Peyer's patch (tissue), 4 donors: ENCODE measurements around the gene EEF2K.

Experiments used
- POLR2A ChIP-seq, 2 donors: fragments of 450-650 bp; IDR thresholded peaks; one replicate each; pipeline ENCODE4 v1.5.1; 2017; ENCODE audit warnings: antibody characterized with exemption in 2 of 2, mild to moderate bottlenecking in 2 of 2, moderate library complexity in 2 of 2
- TF ChIP-seq, protein P1 (sequence below), 6 experiments: fragments of 450-650 bp in 4 of 6; fragments of 200-600 bp in 2 of 6; sonication (generic) in 1 of 6; IDR thresholded peaks; one replicate each; pipeline ENCODE4 v1.5.1; 2017 to 2019; ENCODE audit warnings: antibody characterized with exemption in 6 of 6, mild to moderate bottlenecking in 3 of 6, moderate library complexity in 1 of 6

DNA sequence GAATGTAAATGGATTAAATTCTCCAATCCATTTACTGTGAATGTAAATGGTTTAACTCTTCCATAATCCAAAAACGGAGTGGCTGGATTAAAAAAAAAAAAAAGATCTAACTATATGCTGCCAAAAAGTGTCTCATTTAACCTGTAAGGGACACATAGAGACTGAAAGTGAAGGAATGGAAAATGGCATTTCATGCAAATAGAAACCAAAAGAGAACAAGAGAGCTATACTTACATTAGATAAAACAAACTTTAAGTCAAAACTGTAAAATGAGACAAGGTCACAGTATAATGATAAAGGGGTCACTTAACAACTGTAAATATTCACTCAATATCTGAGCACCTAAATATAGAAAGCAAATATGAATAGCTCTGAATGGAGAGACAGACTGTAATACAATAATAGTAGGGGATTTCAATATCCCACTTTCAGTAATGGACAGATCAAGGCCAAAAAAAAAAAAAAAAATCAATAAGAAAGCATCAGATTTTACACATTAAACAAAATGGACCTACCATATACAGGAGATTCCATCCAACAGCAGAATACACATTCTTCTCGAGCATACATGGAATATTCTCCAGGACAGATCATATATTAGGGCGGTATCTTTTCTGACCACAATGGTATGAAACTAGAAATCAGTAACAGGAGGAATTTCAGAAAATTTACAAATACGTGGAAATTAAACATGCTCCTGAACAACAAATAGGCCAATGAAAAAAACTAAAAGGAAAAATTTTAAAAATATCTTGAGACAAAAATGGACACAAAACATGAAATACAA, 132.0 kb downstream of the EEF2K start:
- TF ChIP-seq, protein P1, sequence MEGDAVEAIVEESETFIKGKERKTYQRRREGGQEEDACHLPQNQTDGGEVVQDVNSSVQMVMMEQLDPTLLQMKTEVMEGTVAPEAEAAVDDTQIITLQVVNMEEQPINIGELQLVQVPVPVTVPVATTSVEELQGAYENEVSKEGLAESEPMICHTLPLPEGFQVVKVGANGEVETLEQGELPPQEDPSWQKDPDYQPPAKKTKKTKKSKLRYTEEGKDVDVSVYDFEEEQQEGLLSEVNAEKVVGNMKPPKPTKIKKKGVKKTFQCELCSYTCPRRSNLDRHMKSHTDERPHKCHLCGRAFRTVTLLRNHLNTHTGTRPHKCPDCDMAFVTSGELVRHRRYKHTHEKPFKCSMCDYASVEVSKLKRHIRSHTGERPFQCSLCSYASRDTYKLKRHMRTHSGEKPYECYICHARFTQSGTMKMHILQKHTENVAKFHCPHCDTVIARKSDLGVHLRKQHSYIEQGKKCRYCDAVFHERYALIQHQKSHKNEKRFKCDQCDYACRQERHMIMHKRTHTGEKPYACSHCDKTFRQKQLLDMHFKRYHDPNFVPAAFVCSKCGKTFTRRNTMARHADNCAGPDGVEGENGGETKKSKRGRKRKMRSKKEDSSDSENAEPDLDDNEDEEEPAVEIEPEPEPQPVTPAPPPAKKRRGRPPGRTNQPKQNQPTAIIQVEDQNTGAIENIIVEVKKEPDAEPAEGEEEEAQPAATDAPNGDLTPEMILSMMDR (IDR thresholded peaks at IDR 0.05): no peak
- TF ChIP-seq POLR2A (IDR thresholded peaks at IDR 0.05): no peak
